COR-L47 (cell line): ENCODE measurements around the gene SERPINE1.

ENCODE experiments used
- DNase-seq: peaks from one replicate; lab custom pipeline; 2025; lab: John Stamatoyannopoulos, UW

The SERPINE1 gene

GRCh38 chr7:101156866-101157589, 30.1 kb downstream of the SERPINE1 start:
- DNase-seq: no peak

- DNase-seq: no peak
Measured at GRCh38 chr7:101159696-101160674, 33.1 kb downstream of the SERPINE1 start.

- DNase-seq: no peak
Measured at GRCh38 chr7:101160910-101161309, 34.0 kb downstream of the SERPINE1 start.

- no peak for DNase-seq
Measured at GRCh38 chr7:101161692-101162471, 35.0 kb downstream of the SERPINE1 start.

- DNase-seq: peak; percentile 76
Measured at GRCh38 chr7:101162551-101163278, 35.8 kb downstream of the SERPINE1 start.

- DNase-seq: peak; percentile 77
Measured at GRCh38 chr7:101163279-101164070, 36.6 kb downstream of the SERPINE1 start.

GRCh38 chr7:101164071-101164840, 37.4 kb downstream of the SERPINE1 start:
- DNase-seq: peak; percentile 41

GRCh38 chr7:101165075-101165957, 38.4 kb downstream of the SERPINE1 start, which contains the start of gene VGF:
Gene VGF, minus strand, starts transcription at chr7:101165569. Its CDS starts 726 bp downstream, at chr7:101164843.
- DNase-seq: peak; percentile 88

- DNase-seq: no peak
Measured at GRCh38 chr7:101165958-101166647, 39.2 kb downstream of the SERPINE1 start.

GRCh38 chr7:101166648-101166908, 39.7 kb downstream of the SERPINE1 start:
- no peak for DNase-seq

- DNase-seq: peak; percentile 13
Measured at GRCh38 chr7:101166909-101167644, 40.2 kb downstream of the SERPINE1 start.

- DNase-seq: no peak
Measured at GRCh38 chr7:101167645-101168411, 40.9 kb downstream of the SERPINE1 start.

GRCh38 chr7:101168412-101169049, 41.6 kb downstream of the SERPINE1 start:
- DNase-seq: no peak

- no peak for DNase-seq
Measured at GRCh38 chr7:101169110-101169837, 42.4 kb downstream of the SERPINE1 start.

GRCh38 chr7:101169838-101170551, 43.1 kb downstream of the SERPINE1 start:
- peak; percentile 58 for DNase-seq
